ENCODE measurements around the gene ADGRV1. TPM values are rescaled to one million over a fixed set of nuclear protein-coding genes. Genes with fewer than 3 reads are reported as not detected.

Gene ADGRV1
- total and polyA plus RNA-seq, 9 of the 15 experiments (the other 6 are each of a cell fraction or from before 2014, with no cell fraction given), result 21.7 to 156 (median 58.2) TPM

DNA sequence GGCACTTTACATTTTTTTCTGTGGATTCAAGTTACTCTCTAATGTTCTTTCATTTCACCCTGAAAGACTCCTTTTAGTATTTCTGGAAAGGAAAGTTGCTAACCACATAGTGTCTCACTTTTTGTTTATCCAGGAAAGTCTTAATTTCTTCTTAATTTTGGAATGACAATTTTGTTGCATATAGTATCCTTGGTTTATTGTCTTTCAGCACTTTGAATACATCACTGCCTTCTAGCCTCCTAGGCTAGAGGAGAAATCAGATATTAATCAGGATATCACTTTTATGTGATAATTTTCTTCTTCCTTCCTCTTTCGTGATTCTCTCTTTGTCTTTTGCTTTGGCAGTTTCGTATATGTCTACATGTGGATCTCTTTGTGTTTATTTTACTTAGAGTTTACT, 11.4 kb downstream of the ADGRV1 start:
- in situ Hi-C loops (cut with MboI), result no loop called here
- ChIA-PET CTCF (ENCODE audit: low intra/inter-chr PET ratio) (no interaction called here), POLR2A (interaction anchor here (0.7 kb wide), 1 partner anchor 16 kb away, joined by 3 read pairs; no protein-coding TSS in a partner anchor)
- Histone ChIP-seq H3K4me1 (replicated peaks in 1 of 2; ENCODE audit: control insufficient read depth in 2 of 2, insufficient read depth in 2 of 2, low read length in 2 of 2) (no peaks in the 10 kb centered on the region; a peak in 1 of 5 replicates), H3K9me3 (replicated peaks; ENCODE audit: control insufficient read depth, insufficient read depth, low read depth, low read length) (no peaks in the 10 kb centered on the region), H3K9ac (ENCODE audit: insufficient read depth in 1 of 2, low read depth in 2 of 2, low read length in 2 of 2) (no peak overlapping the region), H3K79me2 (ENCODE audit: control insufficient read depth, insufficient read depth, low read length) (peaks cover 55% of the 10 kb centered on the region), H3K4me2 (ENCODE audit: insufficient read depth, low read length) (no peak overlapping the region), H3K4me3 (no peak overlapping the region), H3K27me3 (ENCODE audit: control insufficient read depth in 2 of 2, insufficient read depth in 2 of 2, low read length in 2 of 2) (no peaks in the 10 kb centered on the region), H4K20me1 (replicated peaks; ENCODE audit: control insufficient read depth, insufficient read depth, low read length) (0 out of 2 replicates have a peak, but pooled peaks cover 4% of the 10 kb centered on the region), H3K27ac (ENCODE audit: extremely low read depth, low read depth, low read length) (no peak overlapping the region), H3K36me3 (ENCODE audit: control insufficient read depth, insufficient read depth, low read length) (no peaks in the 10 kb centered on the region), H3K9me1 (ENCODE audit: control insufficient read depth, insufficient read depth, low read length) (no peaks in the 10 kb centered on the region), H2AFZ (ENCODE audit: low read depth, low read length) (no peak overlapping the region)
- intact Hi-C loops (cut with micrococcal nuclease), result no loop called here
- TF ChIP-seq ZNF785 (CRISPR knock-in tag; IDR thresholded peaks at IDR 0.05) (no peak), SMARCE1 (IDR thresholded peaks at IDR 0.05) (no peak), ETV6 (IDR thresholded peaks at IDR 0.05; ENCODE audit: borderline replicate concordance in 1 of 2, low read depth in 2 of 2, low read length in 1 of 2) (no peak), ETV6 (CRISPR knock-in tag; IDR thresholded peaks at IDR 0.05; ENCODE audit: borderline replicate concordance) (no peak), LARP7 (IDR thresholded peaks at IDR 0.05) (no peak), STAT5A (IDR thresholded peaks at IDR 0.05; ENCODE audit: borderline replicate concordance, low read length) (no peak), YBX1 (IDR thresholded peaks at IDR 0.05) (0 out of 2 replicates have a peak, but pooled peaks have one; percentile 19), TFE3 (CRISPR knock-in tag; IDR thresholded peaks at IDR 0.05) (0 out of 2 replicates have a peak, but pooled peaks have one; percentile 60), STAG1 (CRISPR knock-in tag; IDR thresholded peaks at IDR 0.05; ENCODE audit: borderline replicate concordance) (no peak), ESRRA (IDR thresholded peaks at IDR 0.05; ENCODE audit: borderline replicate concordance, low read depth) (no peak), ZKSCAN8 (CRISPR knock-in tag; IDR thresholded peaks at IDR 0.05) (no peak), CHCHD3 (CRISPR knock-in tag; IDR thresholded peaks at IDR 0.05) (no peak), ZNF696 (CRISPR knock-in tag; conservative IDR thresholded peaks at IDR 0.05) (no peak), ILF3 (IDR thresholded peaks at IDR 0.05; ENCODE audit: borderline replicate concordance) (no peak), HNRNPK (IDR thresholded peaks at IDR 0.05; ENCODE audit: low read depth, low read length, poor library complexity, severe bottlenecking) (no peak)
- 59% methylated on average over 2 of the region's 2 CpGs for WGBS (ENCODE audit: insufficient coverage, low coverage, missing lambda C conversion rate)
- no peak for ATAC-seq
- no peak for DNase-seq (ENCODE audit: extremely low read depth in 1 of 4, low spot score in 3 of 4)
- no TSS peak for BruUV-seq (replicated peaks)
- FAIRE-seq, result no peak

All from K562 (cell line).